ENCODE data around the gene ACVR1. TPM values are rescaled to one million over a fixed set of nuclear protein-coding genes. Genes with fewer than 3 reads are reported as not detected.

ACVR1 gene
- total and polyA plus RNA-seq, 2 of the 13 experiments (the other 11 are each of a cell fraction or from before 2014, with no cell fraction given) = 2.3 to 5.4 TPM

GRCh38 chr2:157787364-157787938 is 88.7 kb downstream of the ACVR1 start:
- Histone ChIP-seq H3K4me2 (ENCODE audit: low read depth, low read length) (no peak overlapping the region), H3K4me1 (ENCODE audit: insufficient read depth, low read length) (peaks cover 40% of the 10 kb centered on the region), H3K9me3 (ENCODE audit: low read length) (no peaks in the 10 kb centered on the region), H3K79me2 (ENCODE audit: insufficient read depth, low read length) (no peaks in the 10 kb centered on the region), H3K27ac (ENCODE audit: extremely low read length, insufficient read depth, low read length) (no peak overlapping the region), H2AFZ (ENCODE audit: low read length) (no peak overlapping the region), H3K4me3 (replicated peaks in 1 of 3; ENCODE audit: insufficient read depth in 1 of 3, low read depth in 2 of 3, low read length in 3 of 3) (no peak overlapping the region), H3K36me3 (replicated peaks in 1 of 2; ENCODE audit: control insufficient read depth in 1 of 2, insufficient read depth in 2 of 2, low read length in 2 of 2) (no peaks in the 10 kb centered on the region; a peak in 1 of 5 replicates), H3K9ac (ENCODE audit: insufficient read depth, low read depth, low read length) (no peak overlapping the region), H4K20me1 (ENCODE audit: insufficient read depth, low read length) (no peaks in the 10 kb centered on the region), H3K27me3 (ENCODE audit: control insufficient read depth in 1 of 2, insufficient read depth in 2 of 2, low read length in 2 of 2) (no peaks in the 10 kb centered on the region)
- intact Hi-C loops (cut with micrococcal nuclease; ENCODE audit: unreplicated experiment) (no loop called here), in situ Hi-C loops (cut with HindIII; ENCODE audit: extremely low pct_ligation_motif_present, low pct_unique_long_range_greater_than_20kb) (no loop called here)
- 81% methylated on average over 7 of the region's 7 CpGs for WGBS (ENCODE audit: low lambda C conversion rate)
- no TSS peak for BruUV-seq (replicated peaks)
- DNase-seq (ENCODE audit: low spot score) (no peak), FAIRE-seq (no peak), ATAC-seq (no peak)
- TF ChIP-seq JUND (CRISPR knock-in tag; IDR thresholded peaks at IDR 0.05) (no peak), CBFB (CRISPR knock-in tag; IDR thresholded peaks at IDR 0.05) (no peak), NR1H2 (CRISPR knock-in tag; IDR thresholded peaks at IDR 0.05; ENCODE audit: borderline replicate concordance, low read depth) (no peak), ARNT (IDR thresholded peaks at IDR 0.05) (no peak), CENPBD1 (CRISPR knock-in tag; IDR thresholded peaks at IDR 0.05; ENCODE audit: borderline replicate concordance, low read depth) (no peak), LRRFIP1 (CRISPR knock-in tag; conservative IDR thresholded peaks at IDR 0.05) (no peak), ZNF17 (CRISPR knock-in tag; IDR thresholded peaks at IDR 0.05) (no peak), ZNF468 (CRISPR knock-in tag; IDR thresholded peaks at IDR 0.05) (no peak), ZNF567 (CRISPR knock-in tag; IDR thresholded peaks at IDR 0.05; ENCODE audit: borderline replicate concordance) (no peak), ZNF354B (CRISPR knock-in tag; IDR thresholded peaks at IDR 0.05) (no peak), E2F2 (CRISPR knock-in tag; IDR thresholded peaks at IDR 0.05; ENCODE audit: borderline replicate concordance) (no peak), ZNF841 (CRISPR knock-in tag; IDR thresholded peaks at IDR 0.05; ENCODE audit: borderline replicate concordance) (no peak), REPIN1 (CRISPR knock-in tag; IDR thresholded peaks at IDR 0.05; ENCODE audit: borderline replicate concordance, low read depth) (no peak), ZFYVE20 (CRISPR knock-in tag; IDR thresholded peaks at IDR 0.05; ENCODE audit: borderline replicate concordance, low read depth) (no peak), GTF2F1 (IDR thresholded peaks at IDR 0.05; ENCODE audit: low read length) (no peak), ZNF775 (CRISPR knock-in tag; IDR thresholded peaks at IDR 0.05; ENCODE audit: borderline replicate concordance) (no peak), NFKBIZ (CRISPR knock-in tag; IDR thresholded peaks at IDR 0.05) (no peak)
- ChIA-PET POLR2A (no interaction called here), CTCF (ENCODE audit: low intra/inter-chr PET ratio, low total read pairs) (no interaction called here)
